Trophoblast cell (in vitro differentiated cells and primary cell): ENCODE results near the gene PTPA.
A peak's percentile ranks its signal among the peaks of the same experiment; 100 is the strongest.

ENCODE experiments used
- DNase-seq, 2 donors: peaks; one replicate each; pipeline ENCODE4 v3.0.0-alpha.2; 2016
- H2AFZ ChIP-seq: 2 replicates; pipeline ENCODE4 v1.6.1; 2013; ENCODE audit warnings: low read length, moderate library complexity, mild to moderate bottlenecking; ENCODE audit not compliant: insufficient read depth, poor library complexity
- H2AK5ac ChIP-seq: 2 replicates; pipeline ENCODE4 v1.6.1; 2013; ENCODE audit warnings: mild to moderate bottlenecking, low read length
- H2BK120ac ChIP-seq: 2 replicates; pipeline ENCODE4 v1.6.1; 2013; ENCODE audit warnings: low read length, mild to moderate bottlenecking, moderate library complexity; ENCODE audit not compliant: insufficient read depth, poor library complexity
- H2BK12ac ChIP-seq: 2 replicates; pipeline ENCODE4 v1.6.1; 2013; ENCODE audit warnings: mild to moderate bottlenecking, low read length, moderate library complexity
- H2BK5ac ChIP-seq: 2 replicates; pipeline ENCODE4 v1.6.1; 2013; ENCODE audit warnings: low read length, low read depth, moderate library complexity, mild to moderate bottlenecking; ENCODE audit not compliant: poor library complexity
- H3K14ac ChIP-seq: 2 replicates; pipeline ENCODE4 v1.6.1; 2013; ENCODE audit warnings: mild to moderate bottlenecking, low read length
- H3K18ac ChIP-seq: 2 replicates; pipeline ENCODE4 v1.6.1; 2013; ENCODE audit warnings: mild to moderate bottlenecking, low read length
- H3K23ac ChIP-seq: 2 replicates; pipeline ENCODE4 v1.6.1; 2013; ENCODE audit warnings: low read length
- H3K27ac ChIP-seq: 2 replicates; pipeline ENCODE4 v1.5.1; 2013; ENCODE audit warnings: low read depth, mild to moderate bottlenecking, inconsistent platforms, low read length, moderate library complexity
- H3K27me3 ChIP-seq: 2 replicates; pipeline ENCODE4 v1.6.1; 2013; ENCODE audit warnings: inconsistent platforms, mild to moderate bottlenecking, low read length, moderate library complexity; ENCODE audit not compliant: insufficient read depth
- H3K36me3 ChIP-seq, 2 experiments: 1 replicate in 1 of 2; 2 replicates in 1 of 2; pipeline ENCODE4 v1.6.1; 2013; ENCODE audit warnings: low read length in 2 of 2, mild to moderate bottlenecking in 2 of 2, moderate library complexity in 1 of 2; ENCODE audit not compliant: insufficient read depth in 2 of 2, control insufficient read depth in 1 of 2
- H3K4ac ChIP-seq: 2 replicates; pipeline ENCODE4 v1.6.1; 2013; ENCODE audit warnings: low read depth, mild to moderate bottlenecking, low read length, moderate library complexity
- H3K4me1 ChIP-seq, 2 experiments: 1 replicate in 1 of 2; 2 replicates in 1 of 2; pipeline ENCODE4 v1.6.1; 2013; ENCODE audit warnings: low read length in 2 of 2, mild to moderate bottlenecking in 2 of 2, moderate library complexity in 1 of 2; ENCODE audit not compliant: insufficient read depth in 2 of 2, control insufficient read depth in 1 of 2
- H3K4me2 ChIP-seq: 2 replicates; pipeline ENCODE4 v1.6.1; 2013; ENCODE audit warnings: inconsistent platforms, mild to moderate bottlenecking, low read length, moderate library complexity
- H3K4me3 ChIP-seq: 2 replicates; pipeline ENCODE4 v1.5.1; 2013; ENCODE audit warnings: mild to moderate bottlenecking, low read depth, low read length, inconsistent platforms
- H3K79me1 ChIP-seq: one replicate; pipeline ENCODE4 v1.6.1; 2013; ENCODE audit warnings: low read length
- H3K79me2 ChIP-seq: 2 replicates; pipeline ENCODE4 v1.6.1; 2013; ENCODE audit warnings: low read length, mild to moderate bottlenecking; ENCODE audit not compliant: control insufficient read depth, insufficient read depth, poor library complexity
- H3K9ac ChIP-seq: 2 replicates; pipeline ENCODE4 v1.6.1; 2013; ENCODE audit warnings: mild to moderate bottlenecking, low read length
- H3K9me3 ChIP-seq: 2 replicates; pipeline ENCODE4 v1.6.1; 2013; ENCODE audit warnings: low read depth, mild to moderate bottlenecking, control low read depth, inconsistent platforms, low read length; ENCODE audit not compliant: insufficient read depth
- H4K12ac ChIP-seq: 2 replicates; pipeline ENCODE4 v1.6.1; 2013; ENCODE audit warnings: low read depth, mild to moderate bottlenecking, low read length, moderate library complexity
- H4K8ac ChIP-seq: 2 replicates; pipeline ENCODE4 v1.6.1; 2013; ENCODE audit warnings: low read depth, mild to moderate bottlenecking, low read length, moderate library complexity
- H4K91ac ChIP-seq: one replicate; pipeline ENCODE4 v1.6.1; 2013; ENCODE audit warnings: low read depth, mild to moderate bottlenecking, low read length, moderate library complexity
- WGBS: extraction: QIAGEN DNeasy Blood & Tissue Kit; methylation state at CpG from one replicate; pipeline ENCODE4 v1.1.7; 2013; ENCODE audit warnings: missing lambda C conversion rate; ENCODE audit not compliant: insufficient read length, insufficient coverage; ENCODE audit errors: extremely low coverage; 5-methylcytosine and 5-hydroxymethylcytosine counted together

The PTPA gene

DNA sequence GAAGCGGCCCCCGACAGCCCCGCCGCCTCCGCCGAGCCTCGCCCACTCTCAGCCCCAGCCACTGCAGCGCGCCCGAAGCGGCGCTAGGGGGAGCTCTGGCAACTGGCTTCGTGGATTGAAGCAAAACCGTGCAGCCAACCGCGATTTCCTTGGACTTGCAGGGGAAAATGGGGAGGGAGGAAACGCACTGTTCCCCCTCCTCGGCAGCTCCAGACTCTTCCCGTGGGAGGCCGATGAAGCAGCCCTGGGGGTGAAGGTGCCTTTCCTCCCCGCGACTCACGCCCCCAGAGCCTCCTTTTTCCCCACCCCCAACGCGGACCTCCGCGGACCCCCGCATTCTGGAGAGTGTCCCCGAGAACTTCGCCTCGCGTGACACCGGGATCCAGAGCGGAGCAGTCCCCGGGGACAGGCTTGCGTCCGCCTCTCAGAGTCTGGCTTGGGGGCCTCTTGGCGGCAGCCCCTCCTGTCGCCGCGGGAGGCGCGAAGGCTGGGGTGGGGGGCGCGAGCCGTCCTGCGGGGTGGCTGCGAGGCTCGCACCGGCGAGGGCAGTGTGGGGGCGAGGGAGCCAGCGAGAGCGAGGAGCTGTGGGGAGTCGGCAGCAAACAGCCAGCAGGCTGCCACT lies 63.0 kb downstream of the PTPA start:
- Histone ChIP-seq H2BK12ac (peak overlapping the region; percentile 61), H3K9ac (peak overlapping the region; percentile 87), H4K91ac (peak overlapping the region; percentile 100), H4K8ac (peak overlapping the region; percentile 99), H3K4me3 (peak overlapping the region; percentile 65), H3K9me3 (no peaks in the 10 kb centered on the region), H3K4me1 (peaks cover 19 to 36% of the 10 kb centered on the region in 2 experiments), H3K27ac (peak overlapping the region; percentile 99), H4K12ac (peak overlapping the region; percentile 99), H3K27me3 (no peaks in the 10 kb centered on the region), H3K4me2 (peak overlapping the region; percentile 84), H2BK120ac (peak overlapping the region; percentile 99), H3K36me3 (peaks cover 0 to 6% of the 10 kb centered on the region in 2 experiments), H2AFZ (peak overlapping the region; percentile 85), H3K4ac (peak overlapping the region; percentile 88), H3K79me1 (peaks cover 42% of the 10 kb centered on the region), H3K14ac (peak overlapping the region; percentile 100), H3K18ac (peak overlapping the region; percentile 100), H3K23ac (no peak overlapping the region), H2BK5ac (peak overlapping the region; percentile 100), H2AK5ac (peak overlapping the region; percentile 99), H3K79me2 (peaks cover 27% of the 10 kb centered on the region)
- WGBS: no CpG with 5 or more reads among the region's 55 CpGs
- DNase-seq: peak; percentile 83 to 96

DNA sequence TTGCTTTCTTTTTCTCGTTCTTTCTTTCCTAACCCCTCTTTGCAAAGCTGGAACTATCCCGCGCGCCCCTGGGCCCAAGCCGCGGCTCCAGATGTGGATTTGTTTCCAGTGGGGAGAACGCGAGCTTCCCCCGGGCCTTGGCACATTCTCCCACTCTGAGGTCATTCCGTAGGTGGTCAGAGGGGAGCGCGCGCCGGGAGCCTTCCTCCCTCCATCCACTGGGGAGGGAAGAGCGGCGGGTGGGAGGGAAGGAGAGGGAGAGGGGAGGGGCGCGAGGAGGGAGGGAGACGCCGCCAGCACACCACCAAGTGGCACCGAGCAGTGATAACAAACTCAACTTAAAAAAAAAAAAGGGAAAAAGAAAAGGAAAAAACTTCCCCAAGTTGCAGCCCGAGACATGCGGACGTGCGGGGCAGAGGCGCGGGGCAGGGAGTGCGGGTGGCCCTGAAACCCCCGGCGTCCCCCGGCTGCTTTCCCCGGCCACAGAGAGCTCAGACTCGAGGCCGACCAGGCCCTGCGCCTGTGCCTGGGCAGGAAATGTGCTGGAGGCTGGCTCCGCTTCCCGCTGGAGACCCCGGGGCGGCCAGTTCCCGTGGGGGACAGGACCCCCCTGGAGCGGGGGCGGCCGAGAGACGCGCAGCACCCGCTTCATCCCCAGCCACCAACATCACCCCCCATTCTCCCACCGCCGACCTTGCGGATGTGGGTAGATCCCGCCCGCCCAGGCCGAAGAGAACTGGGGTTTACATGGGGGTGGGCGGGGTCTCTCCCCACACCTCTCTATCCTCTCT lies 63.7 kb downstream of the PTPA start:
- Histone ChIP-seq H3K4me1 (peaks cover 19 to 39% of the 10 kb centered on the region in 2 experiments), H3K4me3 (peak overlapping the region; percentile 65), H3K79me1 (peaks cover 42% of the 10 kb centered on the region), H3K27me3 (no peaks in the 10 kb centered on the region), H2BK12ac (peak overlapping the region; percentile 86), H3K9ac (peak overlapping the region; percentile 87), H3K36me3 (peaks cover 0 to 6% of the 10 kb centered on the region in 2 experiments), H2BK120ac (peak overlapping the region; percentile 99), H4K12ac (peak overlapping the region; percentile 99), H3K79me2 (peaks cover 27% of the 10 kb centered on the region), H2AK5ac (peak overlapping the region; percentile 99), H4K8ac (peak overlapping the region; percentile 99), H3K9me3 (no peaks in the 10 kb centered on the region), H3K4ac (peak overlapping the region; percentile 98), H2BK5ac (peak overlapping the region; percentile 100), H3K4me2 (peak overlapping the region; percentile 84), H4K91ac (peak overlapping the region; percentile 100), H3K23ac (no peak overlapping the region), H3K27ac (peak overlapping the region; percentile 99), H2AFZ (peak overlapping the region; percentile 85), H3K14ac (peak overlapping the region; percentile 100), H3K18ac (peak overlapping the region; percentile 100)
- DNase-seq: peak; percentile 73 to 84
- no CpG with 5 or more reads among the region's 53 CpGs for WGBS

DNA sequence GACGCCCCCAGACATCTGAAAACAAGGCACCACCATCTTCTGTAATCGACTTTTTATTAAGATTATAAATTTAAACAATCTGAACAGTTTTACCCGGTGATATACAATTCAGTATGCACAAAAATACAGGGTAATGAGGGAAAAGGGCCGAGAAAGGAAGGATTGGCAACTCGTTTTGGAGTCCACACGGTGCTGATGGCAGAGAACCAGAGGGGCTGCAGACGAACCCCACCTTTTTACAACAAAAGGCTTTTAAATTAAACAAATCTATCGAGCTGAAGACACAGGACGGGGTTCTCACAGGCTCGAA lies 64.3 kb downstream of the PTPA start:
- no peak for DNase-seq
- Histone ChIP-seq H3K4me2 (peak overlapping the region; percentile 84), H4K8ac (peak overlapping the region; percentile 58), H3K14ac (peak overlapping the region; percentile 63), H3K36me3 (peaks cover 0 to 6% of the 10 kb centered on the region in 2 experiments), H2AK5ac (peak overlapping the region; percentile 42), H4K12ac (no peak overlapping the region), H3K27ac (peak overlapping the region; percentile 99), H2AFZ (peak overlapping the region; percentile 57), H3K9ac (peak overlapping the region; percentile 49), H3K18ac (peak overlapping the region; percentile 77), H3K4me1 (peaks cover 16 to 35% of the 10 kb centered on the region in 2 experiments), H3K27me3 (no peaks in the 10 kb centered on the region), H2BK12ac (no peak overlapping the region), H2BK120ac (peak overlapping the region; percentile 93), H3K4ac (no peak overlapping the region), H2BK5ac (peak overlapping the region; percentile 93), H4K91ac (peak overlapping the region; percentile 99), H3K79me2 (peaks cover 25% of the 10 kb centered on the region), H3K79me1 (peaks cover 40% of the 10 kb centered on the region), H3K4me3 (peak overlapping the region; percentile 10), H3K23ac (no peak overlapping the region), H3K9me3 (no peaks in the 10 kb centered on the region)
- no CpG with 5 or more reads among the region's 10 CpGs for WGBS

DNA sequence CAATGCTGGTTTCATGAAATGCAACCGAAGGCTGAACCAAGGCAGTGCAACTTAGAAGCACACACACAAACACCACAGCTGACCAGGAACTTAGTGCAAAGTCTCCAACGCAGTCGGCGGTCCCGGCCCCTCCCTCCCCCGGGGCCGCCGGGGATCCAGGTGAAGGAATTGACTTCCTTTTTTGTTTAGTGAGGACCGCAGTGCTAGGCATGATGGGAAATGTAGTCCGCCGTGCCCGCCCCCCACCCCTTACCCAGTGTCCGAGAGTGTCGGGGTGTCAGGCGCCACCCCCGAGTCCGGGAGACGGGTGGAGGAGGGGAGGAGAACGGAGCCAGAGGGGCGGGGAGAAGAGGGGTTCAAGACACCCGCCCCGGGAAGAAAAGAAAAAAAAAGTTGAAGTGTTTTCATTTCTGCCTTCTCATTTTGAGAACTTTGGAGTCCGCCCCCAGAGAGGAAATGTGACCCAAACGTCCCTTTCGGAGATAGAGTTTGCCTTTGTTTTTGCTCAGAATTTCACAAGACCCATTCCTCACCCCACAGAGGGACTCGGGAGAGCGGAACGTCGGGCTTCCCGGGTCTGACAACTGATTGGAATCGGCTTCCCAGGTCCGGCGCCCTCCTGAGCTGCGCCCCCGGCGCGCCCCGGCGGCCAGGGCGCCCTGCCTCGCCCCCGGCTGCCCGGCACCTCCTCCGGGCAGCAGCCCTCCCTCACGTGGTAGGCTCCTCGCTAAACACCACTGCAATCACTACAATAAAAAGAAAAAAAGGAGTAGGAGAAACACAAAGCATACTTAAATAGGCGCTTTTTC lies 64.8 kb downstream of the PTPA start:
- Histone ChIP-seq H3K9ac (peak overlapping the region; percentile 93), H2BK5ac (peak overlapping the region; percentile 93), H4K12ac (peak overlapping the region; percentile 65), H3K18ac (peak overlapping the region; percentile 77), H2AFZ (no peak overlapping the region), H4K8ac (peak overlapping the region; percentile 63), H2BK12ac (no peak overlapping the region), H3K4me3 (peak overlapping the region; percentile 99), H2BK120ac (peak overlapping the region; percentile 70), H3K4me2 (peak overlapping the region; percentile 84), H3K27me3 (no peaks in the 10 kb centered on the region), H3K27ac (peak overlapping the region; percentile 99), H2AK5ac (peak overlapping the region; percentile 42), H4K91ac (peak overlapping the region; percentile 84), H3K4ac (peak overlapping the region; percentile 72), H3K23ac (no peak overlapping the region), H3K36me3 (peaks cover 0 to 6% of the 10 kb centered on the region in 2 experiments), H3K14ac (peak overlapping the region; percentile 91), H3K4me1 (peaks cover 14 to 33% of the 10 kb centered on the region in 2 experiments), H3K9me3 (no peaks in the 10 kb centered on the region), H3K79me1 (peaks cover 39% of the 10 kb centered on the region), H3K79me2 (peaks cover 25% of the 10 kb centered on the region)
- no CpG with 5 or more reads among the region's 47 CpGs for WGBS
- peak; percentile 93 to 94 for DNase-seq
